H1 (cell line): ENCODE data around the gene CSF2.

Source experiments
- CTCF ChIP-seq, 3 experiments: IDR thresholded peaks; 1 replicate in 2 of 3; 2 replicates in 1 of 3; pipeline versions ENCODE4 v1.5.1 to v1.6.1; 2011; ENCODE audit warnings: low read length in 3 of 3, mild to moderate bottlenecking in 3 of 3, inconsistent platforms in 2 of 3, low read depth in 1 of 3, moderate library complexity in 1 of 3; ENCODE audit not compliant: insufficient read depth in 1 of 3; ENCODE audit errors: control extremely low read depth in 1 of 3
- EP300 ChIP-seq, 2 experiments: IDR thresholded peaks; 1 replicate in 1 of 2; 2 replicates in 1 of 2; pipeline ENCODE4 v1.6.1; 2011 to 2012; ENCODE audit warnings: low read depth in 2 of 2, low read length in 2 of 2, mild to moderate bottlenecking in 2 of 2, borderline replicate concordance in 1 of 2, inconsistent platforms in 1 of 2, moderate library complexity in 1 of 2
- SIN3A ChIP-seq, 2 experiments: IDR thresholded peaks in 1 of 2; conservative IDR thresholded peaks in 1 of 2; 2 replicates each; pipeline ENCODE4 v1.6.1; 2011 to 2012; ENCODE audit warnings: low read length in 2 of 2, improper control_type of control experiment in 1 of 2, low read depth in 1 of 2, mild to moderate bottlenecking in 1 of 2

DNA sequence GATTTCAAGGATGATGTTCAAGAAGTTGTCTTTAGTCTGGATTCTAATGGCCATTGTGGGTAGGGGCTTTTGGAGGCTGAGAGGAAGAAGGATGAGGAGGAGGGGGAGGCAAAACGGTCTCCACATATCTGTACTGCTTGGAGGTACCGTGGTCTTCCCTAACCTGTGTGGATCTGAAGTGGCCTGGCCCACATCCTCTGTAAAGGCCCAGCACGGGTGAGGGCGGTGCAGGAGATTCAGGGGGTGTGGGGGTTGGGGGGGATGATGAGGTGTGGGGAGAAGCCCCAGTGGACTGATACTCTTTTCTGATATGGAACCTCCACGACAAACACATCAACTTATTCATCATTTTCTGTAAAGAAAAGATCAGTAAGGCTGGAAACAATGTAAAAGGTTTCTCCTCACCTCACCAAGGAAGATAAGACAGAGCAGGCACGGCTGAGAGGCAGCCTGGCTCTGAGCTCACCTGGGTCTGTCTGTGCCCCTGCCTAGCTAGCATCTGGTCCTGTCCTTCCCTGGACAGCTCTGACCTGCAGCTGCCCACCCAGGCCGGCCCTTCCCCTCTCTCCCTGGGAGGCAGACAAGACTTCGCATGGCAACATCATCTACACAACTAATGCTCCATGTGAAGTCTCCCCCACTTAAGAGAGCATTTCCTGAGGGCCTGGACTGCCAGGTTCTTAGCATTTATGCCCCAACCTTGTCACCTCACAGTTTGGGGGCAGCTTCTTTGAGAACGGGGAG lies 18.7 kb upstream of the CSF2 start:
- TF ChIP-seq EP300 (IDR thresholded peaks at IDR 0.05; ENCODE audit: borderline replicate concordance in 1 of 2, low read depth in 2 of 2, low read length in 2 of 2) (no peak), CTCF (IDR thresholded peaks at IDR 0.05; ENCODE audit: control extremely low read depth in 1 of 3, insufficient read depth in 1 of 3, low read depth in 1 of 3, low read length in 3 of 3) (no peak), SIN3A (conservative IDR thresholded peaks at IDR 0.05 in 1 of 2, IDR thresholded peaks at IDR 0.05 in 1 of 2; ENCODE audit: low read depth in 1 of 2, low read length in 2 of 2) (no peak)
